H1 (cell line): Measurements from ENCODE around the gene NPTXR.

Source experiments
- BRCA1 ChIP-seq: IDR thresholded peaks from 2 replicates; pipeline ENCODE4 v1.6.1; 2012; ENCODE audit warnings: low read depth, low read length, improper control_type of control experiment
- CHD1 ChIP-seq: IDR thresholded peaks from 2 replicates; pipeline ENCODE4 v1.6.1; 2012; ENCODE audit warnings: low read depth, low read length, improper control_type of control experiment
- EP300 ChIP-seq, 2 experiments: IDR thresholded peaks; 1 replicate in 1 of 2; 2 replicates in 1 of 2; pipeline ENCODE4 v1.6.1; 2011 to 2012; ENCODE audit warnings: low read depth in 2 of 2, low read length in 2 of 2, mild to moderate bottlenecking in 2 of 2, borderline replicate concordance in 1 of 2, inconsistent platforms in 1 of 2, moderate library complexity in 1 of 2
- JUN ChIP-seq: IDR thresholded peaks from 2 replicates; pipeline ENCODE4 v1.6.1; 2011; ENCODE audit warnings: low read depth, mild to moderate bottlenecking, improper control_type of control experiment, low read length
- JUND ChIP-seq: IDR thresholded peaks from 2 replicates; pipeline ENCODE4 v1.6.1; 2011; ENCODE audit warnings: mild to moderate bottlenecking, improper control_type of control experiment, low read length
- KDM1A ChIP-seq: fragments of 200-600, 300-600 bp; sonication (generic); IDR thresholded peaks from 2 replicates; pipeline ENCODE4 v1.7.1; 2016; ENCODE audit warnings: mild to moderate bottlenecking, low read length, borderline replicate concordance
- POLR2A ChIP-seq, 2 experiments: IDR thresholded peaks; 1 replicate in 1 of 2; 2 replicates in 1 of 2; pipeline ENCODE4 v1.6.1; 2011; ENCODE audit warnings: low read depth in 2 of 2, low read length in 2 of 2, mild to moderate bottlenecking in 2 of 2; ENCODE audit errors: control extremely low read depth in 1 of 2
- POLR2AphosphoS5 ChIP-seq: IDR thresholded peaks from 2 replicates; pipeline ENCODE4 v1.6.1; 2011; ENCODE audit warnings: low read depth, low read length
- POU5F1 ChIP-seq: IDR thresholded peaks from 2 replicates; pipeline ENCODE4 v1.6.1; 2011; ENCODE audit warnings: low read depth, mild to moderate bottlenecking, low read length, moderate library complexity
- RFX5 ChIP-seq: IDR thresholded peaks from 2 replicates; pipeline ENCODE4 v1.6.1; 2011; ENCODE audit warnings: low read depth, low read length, improper control_type of control experiment, borderline replicate concordance
- SP2 ChIP-seq: IDR thresholded peaks from 2 replicates; pipeline ENCODE4 v1.6.1; 2012; ENCODE audit warnings: mild to moderate bottlenecking, low read length, inconsistent platforms
- TBP ChIP-seq: IDR thresholded peaks from 2 replicates; pipeline ENCODE4 v1.6.1; 2011; ENCODE audit warnings: low read depth, low read length, improper control_type of control experiment
- TCF12 ChIP-seq: IDR thresholded peaks from 2 replicates; pipeline ENCODE4 v1.6.1; 2011; ENCODE audit warnings: low read depth, mild to moderate bottlenecking, low read length
- TF ChIP-seq, protein P1 (sequence below), 3 experiments: IDR thresholded peaks; 1 replicate in 2 of 3; 2 replicates in 1 of 3; pipeline versions ENCODE4 v1.5.1 to v1.6.1; 2011; ENCODE audit warnings: low read length in 3 of 3, mild to moderate bottlenecking in 3 of 3, inconsistent platforms in 2 of 3, low read depth in 1 of 3, moderate library complexity in 1 of 3; ENCODE audit not compliant: insufficient read depth in 1 of 3; ENCODE audit errors: control extremely low read depth in 1 of 3

DNA sequence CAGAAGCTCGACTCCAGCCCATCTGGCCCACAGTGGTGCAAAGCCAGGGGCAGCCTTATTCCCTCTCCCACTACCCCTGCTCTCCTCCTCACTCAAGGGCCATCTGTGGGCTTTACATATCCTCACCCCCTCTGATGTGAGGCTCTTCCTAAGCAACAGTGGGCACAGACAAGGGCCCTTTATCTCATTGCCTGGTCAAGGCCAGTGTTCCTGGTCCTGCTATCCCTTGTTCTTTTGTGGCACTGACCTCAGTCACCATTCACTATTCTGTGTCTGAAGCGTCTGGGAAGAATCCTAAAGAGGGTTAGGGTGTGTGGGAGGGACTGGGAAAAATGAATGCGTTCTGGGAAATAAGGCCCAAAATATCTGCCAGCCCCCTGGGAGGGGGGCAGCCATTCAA is 57.2 kb downstream of the NPTXR start:
- TF ChIP-seq, protein P1, sequence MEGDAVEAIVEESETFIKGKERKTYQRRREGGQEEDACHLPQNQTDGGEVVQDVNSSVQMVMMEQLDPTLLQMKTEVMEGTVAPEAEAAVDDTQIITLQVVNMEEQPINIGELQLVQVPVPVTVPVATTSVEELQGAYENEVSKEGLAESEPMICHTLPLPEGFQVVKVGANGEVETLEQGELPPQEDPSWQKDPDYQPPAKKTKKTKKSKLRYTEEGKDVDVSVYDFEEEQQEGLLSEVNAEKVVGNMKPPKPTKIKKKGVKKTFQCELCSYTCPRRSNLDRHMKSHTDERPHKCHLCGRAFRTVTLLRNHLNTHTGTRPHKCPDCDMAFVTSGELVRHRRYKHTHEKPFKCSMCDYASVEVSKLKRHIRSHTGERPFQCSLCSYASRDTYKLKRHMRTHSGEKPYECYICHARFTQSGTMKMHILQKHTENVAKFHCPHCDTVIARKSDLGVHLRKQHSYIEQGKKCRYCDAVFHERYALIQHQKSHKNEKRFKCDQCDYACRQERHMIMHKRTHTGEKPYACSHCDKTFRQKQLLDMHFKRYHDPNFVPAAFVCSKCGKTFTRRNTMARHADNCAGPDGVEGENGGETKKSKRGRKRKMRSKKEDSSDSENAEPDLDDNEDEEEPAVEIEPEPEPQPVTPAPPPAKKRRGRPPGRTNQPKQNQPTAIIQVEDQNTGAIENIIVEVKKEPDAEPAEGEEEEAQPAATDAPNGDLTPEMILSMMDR (IDR thresholded peaks at IDR 0.05; ENCODE audit: control extremely low read depth in 1 of 3, insufficient read depth in 1 of 3, low read depth in 1 of 3, low read length in 3 of 3) = no peak
- TF ChIP-seq POLR2A (IDR thresholded peaks at IDR 0.05; ENCODE audit: control extremely low read depth in 1 of 2, low read depth in 2 of 2, low read length in 2 of 2) = no peak
- no peak for TF ChIP-seq CHD1
- TF ChIP-seq POU5F1 = no peak
- TF ChIP-seq POLR2AphosphoS5 = no peak
- no peak for TF ChIP-seq BRCA1
- no peak for TF ChIP-seq EP300 (IDR thresholded peaks at IDR 0.05; ENCODE audit: borderline replicate concordance in 1 of 2, low read depth in 2 of 2, low read length in 2 of 2)
- no peak for TF ChIP-seq JUN
- no peak for TF ChIP-seq SP2
- TF ChIP-seq TBP = no peak
- TF ChIP-seq RFX5 = no peak
- no peak for TF ChIP-seq KDM1A
- TF ChIP-seq TCF12 = no peak
- TF ChIP-seq JUND = no peak
